Effector memory CD4-positive, alpha-beta T cell (primary cell): ENCODE measurements around the gene HNF1A.

Experiments
- DNase-seq, 3 donors: peaks; one replicate each; pipeline ENCODE4 v3.0.0-alpha.2; 2020
- H3K27ac ChIP-seq: 2 replicates; pipeline ENCODE4 v1.7.0; 2013; ENCODE audit warnings: mild to moderate bottlenecking, low read length, moderate library complexity; ENCODE audit not compliant: insufficient read depth, poor library complexity, severe bottlenecking
- H3K27me3 ChIP-seq: replicated peaks from 2 replicates; pipeline ENCODE4 v1.7.0; 2013; ENCODE audit warnings: mild to moderate bottlenecking, low read length; ENCODE audit not compliant: insufficient read depth, control insufficient read depth, poor library complexity, severe bottlenecking
- H3K36me3 ChIP-seq: 2 replicates; pipeline ENCODE4 v1.7.0; 2013; ENCODE audit warnings: mild to moderate bottlenecking, low read length, moderate library complexity; ENCODE audit not compliant: control insufficient read depth, insufficient read depth
- H3K4me1 ChIP-seq: 2 replicates; pipeline ENCODE4 v1.7.0; 2013; ENCODE audit warnings: low read length, mild to moderate bottlenecking; ENCODE audit not compliant: control insufficient read depth, insufficient read depth, poor library complexity, severe bottlenecking
- H3K4me3 ChIP-seq: 2 replicates; pipeline ENCODE4 v1.7.0; 2013; ENCODE audit warnings: low read length, low read depth, mild to moderate bottlenecking; ENCODE audit not compliant: insufficient read depth, poor library complexity, severe bottlenecking
- H3K9me3 ChIP-seq: 2 replicates; pipeline ENCODE4 v1.7.0; 2013; ENCODE audit warnings: mild to moderate bottlenecking, low read length, moderate library complexity; ENCODE audit not compliant: control insufficient read depth

Gene HNF1A

DNA sequence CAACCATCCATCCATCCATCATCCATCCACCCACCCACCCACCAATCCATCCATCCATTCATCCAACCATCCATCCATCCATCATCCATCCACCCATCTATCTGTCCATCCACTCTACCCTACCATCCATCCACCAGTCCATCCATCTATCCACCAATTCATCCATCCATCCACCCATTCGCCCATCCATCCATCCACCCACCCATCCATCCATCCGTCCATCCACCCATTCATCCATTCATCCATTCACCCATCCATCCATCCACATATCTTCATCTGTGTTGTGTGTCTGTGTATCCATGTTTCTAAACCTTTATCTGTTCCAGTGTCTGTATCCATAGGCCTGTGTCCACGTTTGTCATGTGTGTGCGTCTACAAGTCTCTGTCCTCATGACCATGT is 9.9 kb downstream of the HNF1A start:
- Histone ChIP-seq H3K4me3 (no peak overlapping the region), H3K27ac (no peak overlapping the region), H3K4me1 (no peaks in the 10 kb centered on the region), H3K27me3 (no peaks in the 10 kb centered on the region), H3K9me3 (no peaks in the 10 kb centered on the region), H3K36me3 (no peaks in the 10 kb centered on the region)
- no peak for DNase-seq

- Histone ChIP-seq H3K4me3 (no peak overlapping the region), H3K27ac (no peak overlapping the region), H3K9me3 (no peaks in the 10 kb centered on the region), H3K27me3 (no peaks in the 10 kb centered on the region), H3K36me3 (no peaks in the 10 kb centered on the region), H3K4me1 (no peaks in the 10 kb centered on the region)
- no peak for DNase-seq
Measured at GRCh38 chr12:120988658-120989057, 10.3 kb downstream of the HNF1A start.

DNA sequence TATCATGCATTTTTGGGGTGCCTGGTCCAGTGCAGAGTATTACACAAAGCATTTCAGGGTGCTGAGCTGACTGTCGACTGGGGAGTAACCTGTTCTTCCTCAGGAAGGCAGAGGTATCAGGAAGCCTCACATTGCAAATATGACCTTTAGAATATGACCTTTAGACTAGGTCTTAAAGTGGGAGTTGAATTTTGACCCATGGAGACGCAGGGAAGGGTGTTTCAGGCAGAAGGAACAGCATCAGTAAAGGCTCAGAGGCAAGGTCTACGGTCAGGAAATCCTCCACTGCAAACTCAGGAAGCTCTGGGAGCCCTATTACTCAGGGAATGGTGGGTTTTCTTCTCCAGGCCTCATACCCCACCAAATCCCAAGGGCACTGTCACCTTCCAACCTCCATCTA is 11.3 kb downstream of the HNF1A start:
- H3K36me3 ChIP-seq, result no peaks in the 10 kb centered on the region
- no peak overlapping the region for H3K4me3 ChIP-seq
- no peak for DNase-seq
- H3K9me3 ChIP-seq, result no peaks in the 10 kb centered on the region
- H3K4me1 ChIP-seq, result no peaks in the 10 kb centered on the region
- H3K27ac ChIP-seq, result no peak overlapping the region
- no peaks in the 10 kb centered on the region for H3K27me3 ChIP-seq

GRCh38 chr12:120990487-120991055 is 12.2 kb downstream of the HNF1A start:
- no peak for DNase-seq
- H3K9me3 ChIP-seq, result no peaks in the 10 kb centered on the region

GRCh38 chr12:120991965-120992364 is 13.6 kb downstream of the HNF1A start:
- Histone ChIP-seq H3K4me1 (no peaks in the 10 kb centered on the region), H3K4me3 (no peak overlapping the region), H3K36me3 (no peaks in the 10 kb centered on the region), H3K9me3 (no peaks in the 10 kb centered on the region), H3K27me3 (no peaks in the 10 kb centered on the region), H3K27ac (no peak overlapping the region)
- no peak for DNase-seq

More at GRCh38 chr12:120990487-120991055, 12.2 kb downstream of the HNF1A start:
- Histone ChIP-seq H3K36me3 (no peaks in the 10 kb centered on the region), H3K27ac (no peak overlapping the region), H3K4me3 (no peak overlapping the region), H3K4me1 (no peaks in the 10 kb centered on the region), H3K27me3 (no peaks in the 10 kb centered on the region)

DNA sequence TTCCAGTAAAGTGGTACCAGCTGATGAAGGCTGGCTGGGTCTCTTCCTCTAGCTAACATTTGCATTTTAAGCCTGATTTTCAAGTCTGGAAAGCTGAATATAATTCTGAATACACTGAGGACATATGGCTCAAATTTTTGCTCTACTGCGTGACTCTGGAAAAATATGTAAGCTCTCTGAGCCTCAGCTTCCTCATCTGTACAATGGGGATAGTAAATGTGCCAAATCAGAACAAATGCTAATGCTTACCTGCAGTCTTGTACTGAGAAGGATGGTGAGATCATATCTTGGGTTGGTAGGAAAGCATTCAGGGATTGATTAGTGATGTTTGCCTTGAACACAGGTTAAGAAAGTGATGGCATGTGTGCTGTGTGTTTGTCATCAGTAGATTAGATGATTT is 14.6 kb downstream of the HNF1A start:
- no peaks in the 10 kb centered on the region for H3K36me3 ChIP-seq
- no peaks in the 10 kb centered on the region for H3K9me3 ChIP-seq
- H3K27me3 ChIP-seq, result no peaks in the 10 kb centered on the region
- H3K27ac ChIP-seq, result no peak overlapping the region
- H3K4me1 ChIP-seq, result no peaks in the 10 kb centered on the region
- no peak overlapping the region for H3K4me3 ChIP-seq
- no peak for DNase-seq

GRCh38 chr12:120993496-120993895 is 15.2 kb downstream of the HNF1A start:
- no peak overlapping the region for H3K27ac ChIP-seq
- H3K27me3 ChIP-seq, result no peaks in the 10 kb centered on the region
- no peaks in the 10 kb centered on the region for H3K36me3 ChIP-seq
- no peaks in the 10 kb centered on the region for H3K4me1 ChIP-seq
- H3K9me3 ChIP-seq, result no peaks in the 10 kb centered on the region
- no peak for DNase-seq
- no peak overlapping the region for H3K4me3 ChIP-seq

- H3K4me1 ChIP-seq, result no peaks in the 10 kb centered on the region
- no peak overlapping the region for H3K4me3 ChIP-seq
- no peak overlapping the region for H3K27ac ChIP-seq
- H3K36me3 ChIP-seq, result no peaks in the 10 kb centered on the region
- H3K27me3 ChIP-seq, result no peaks in the 10 kb centered on the region
- no peak for DNase-seq
- no peaks in the 10 kb centered on the region for H3K9me3 ChIP-seq
Measured at GRCh38 chr12:120994059-120994458, 15.7 kb downstream of the HNF1A start.

DNA sequence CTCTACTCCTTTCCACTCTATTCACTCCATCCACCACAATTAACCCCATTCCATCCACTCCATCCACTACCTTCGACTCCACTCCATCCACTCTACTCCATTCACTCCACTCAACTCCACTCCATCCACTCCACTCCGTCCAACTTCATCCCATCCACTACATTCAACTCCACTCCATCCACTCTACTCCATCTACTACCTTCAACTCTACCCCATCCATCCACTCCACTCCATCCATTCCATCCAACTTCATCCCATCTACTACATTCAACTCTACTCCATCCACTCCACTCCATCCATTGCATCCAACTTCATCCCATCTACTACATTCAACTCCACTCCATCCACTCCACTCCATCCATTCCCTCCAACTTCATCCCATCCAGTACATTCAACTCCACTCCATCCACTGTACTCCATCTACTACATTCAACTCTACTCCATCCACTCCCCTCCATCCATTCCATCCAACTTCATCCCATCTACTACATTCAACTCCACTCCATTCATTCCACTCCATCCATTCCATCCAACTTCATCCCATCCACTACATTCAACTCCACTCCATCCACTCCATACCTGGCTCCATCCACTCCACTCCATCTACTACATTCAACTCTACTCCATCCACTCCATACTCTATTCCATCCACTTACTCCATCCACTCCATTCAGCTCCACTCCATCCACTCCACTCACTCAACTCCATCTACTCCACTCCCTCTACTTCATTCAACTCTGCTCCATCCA is 16.4 kb downstream of the HNF1A start:
- Histone ChIP-seq H3K9me3 (no peaks in the 10 kb centered on the region), H3K4me3 (no peak overlapping the region), H3K36me3 (no peaks in the 10 kb centered on the region), H3K27ac (no peak overlapping the region), H3K4me1 (no peaks in the 10 kb centered on the region), H3K27me3 (no peaks in the 10 kb centered on the region)
- DNase-seq, result no peak

GRCh38 chr12:120996133-120996746 is 17.9 kb downstream of the HNF1A start:
- Histone ChIP-seq H3K27ac (no peak overlapping the region), H3K4me3 (no peak overlapping the region), H3K36me3 (no peaks in the 10 kb centered on the region), H3K27me3 (no peaks in the 10 kb centered on the region), H3K9me3 (no peaks in the 10 kb centered on the region), H3K4me1 (no peaks in the 10 kb centered on the region)
- DNase-seq, result no peak
